GM21447 (cell line): ENCODE data around the gene PCDHB1.

Experiments used
- ATAC-seq: cut with Tn5 transposase; IDR thresholded peaks from one replicate; pipeline ENCODE4 v1.9.1; 2021; ENCODE audit not compliant: unreplicated experiment

PCDHB1 gene

GRCh38 chr5:141050622-141051520 lies at the start of gene PCDHB1:
TSS of gene PCDHB1 (plus strand) at chr5:141051374. CDS start at chr5:141051471, 97 bp downstream.
- no peak for ATAC-seq

- ATAC-seq: no peak
Measured at GRCh38 chr5:141001446-141001843, 49.7 kb upstream of the PCDHB1 start.

GRCh38 chr5:141001844-141002604 lies 49.1 kb upstream of the PCDHB1 start:
- no peak for ATAC-seq

GRCh38 chr5:141002605-141002965 lies 48.6 kb upstream of the PCDHB1 start:
- ATAC-seq: no peak

- ATAC-seq: no peak
Measured at GRCh38 chr5:141003031-141003430, 48.1 kb upstream of the PCDHB1 start.

GRCh38 chr5:141003791-141004611 lies 47.2 kb upstream of the PCDHB1 start:
- no peak for ATAC-seq

- ATAC-seq: no peak
Measured at GRCh38 chr5:141007791-141008190, 43.4 kb upstream of the PCDHB1 start.

- ATAC-seq: no peak
Measured at GRCh38 chr5:141010047-141010793, 41.0 kb upstream of the PCDHB1 start.

- no peak for ATAC-seq
Measured at GRCh38 chr5:141017943-141018342, 33.2 kb upstream of the PCDHB1 start.

- no peak for ATAC-seq
Measured at GRCh38 chr5:141022384-141022783, 28.8 kb upstream of the PCDHB1 start.

- ATAC-seq: no peak
Measured at GRCh38 chr5:141031006-141031405, 20.2 kb upstream of the PCDHB1 start.

- ATAC-seq: no peak
Measured at GRCh38 chr5:141032626-141033025, 18.5 kb upstream of the PCDHB1 start.

GRCh38 chr5:141039061-141039460 lies 12.1 kb upstream of the PCDHB1 start:
- no peak for ATAC-seq

- ATAC-seq: no peak
Measured at GRCh38 chr5:141039517-141039916, 11.7 kb upstream of the PCDHB1 start.

GRCh38 chr5:141040093-141040770 lies 10.9 kb upstream of the PCDHB1 start:
- ATAC-seq: no peak

- no peak for ATAC-seq
Measured at GRCh38 chr5:141040771-141041426, 10.3 kb upstream of the PCDHB1 start.

GRCh38 chr5:141041427-141041785 lies 9.8 kb upstream of the PCDHB1 start:
- ATAC-seq: no peak

GRCh38 chr5:141042555-141042954 lies 8.6 kb upstream of the PCDHB1 start:
- ATAC-seq: no peak

- no peak for ATAC-seq
Measured at GRCh38 chr5:141051521-141051866, 320 bp downstream of the PCDHB1 start.

- ATAC-seq: no peak
Measured at GRCh38 chr5:141077826-141078225, 26.7 kb downstream of the PCDHB1 start.
